ENCODE measurements around the gene FBLN2.

FBLN2 gene

DNA sequence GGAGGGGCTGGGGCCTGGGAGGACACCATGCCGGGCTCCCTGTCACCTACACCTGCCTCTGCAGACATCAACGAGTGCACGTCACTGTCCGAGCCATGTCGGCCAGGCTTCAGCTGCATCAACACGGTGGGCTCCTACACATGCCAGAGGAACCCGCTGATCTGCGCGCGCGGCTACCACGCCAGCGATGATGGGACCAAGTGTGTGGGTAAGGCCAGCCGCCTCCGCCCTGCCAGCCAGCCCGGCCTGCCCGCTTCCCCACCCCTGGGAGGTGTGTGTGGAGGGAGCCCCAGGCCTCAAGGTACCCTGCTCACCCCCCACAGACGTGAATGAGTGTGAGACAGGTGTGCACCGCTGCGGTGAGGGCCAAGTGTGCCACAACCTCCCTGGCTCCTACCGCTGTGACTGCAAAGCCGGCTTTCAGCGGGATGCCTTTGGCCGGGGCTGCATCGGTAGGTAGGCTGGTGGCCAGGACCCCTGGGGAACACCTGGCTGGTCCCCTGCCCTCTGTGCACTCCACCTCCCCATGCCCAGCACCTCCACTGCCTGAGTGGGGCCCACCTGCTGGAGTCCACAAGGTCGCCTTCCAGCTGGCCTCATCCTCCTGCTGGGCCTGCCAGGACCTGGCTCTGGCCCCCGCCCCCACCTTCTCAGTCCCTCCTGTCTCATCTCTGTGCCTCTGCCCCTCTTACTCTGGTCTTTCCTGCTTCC, 80.1 kb downstream of the FBLN2 start:
- peak overlapping the region in 1 of 2 experiments; percentile 29 for H3K14ac ChIP-seq (ENCODE audit: low read length in 2 of 2)
- H2BK120ac ChIP-seq (ENCODE audit: low read depth, low read length), result no peak overlapping the region
- H3K36me3 ChIP-seq (ENCODE audit: control insufficient read depth in 1 of 2, insufficient read depth in 2 of 2, low read depth in 1 of 2, low read length in 2 of 2), result peaks cover 0 to 96% of the 10 kb centered on the region in 2 experiments
- H2BK12ac ChIP-seq (ENCODE audit: low read length in 2 of 2), result no peak overlapping the region
- no peaks in the 10 kb centered on the region for H3K27me3 ChIP-seq (ENCODE audit: control insufficient read depth in 1 of 2, insufficient read depth in 1 of 2, low read length in 2 of 2)
- no peaks in the 10 kb centered on the region for H3K4me1 ChIP-seq (ENCODE audit: control insufficient read depth, insufficient read depth, low read depth, low read length)
- no peak overlapping the region for H3K23ac ChIP-seq (ENCODE audit: low read length in 2 of 2)
- no peak overlapping the region for H3K27ac ChIP-seq (ENCODE audit: low read length, poor library complexity, severe bottlenecking)
- no peak overlapping the region for H4K8ac ChIP-seq (ENCODE audit: low read length)
- H3K4ac ChIP-seq (ENCODE audit: low read depth in 1 of 2, low read length in 2 of 2), result no peak overlapping the region
- no peak overlapping the region for H4K91ac ChIP-seq (ENCODE audit: low read length)
- no peaks in the 10 kb centered on the region for H3K79me1 ChIP-seq (replicated peaks; ENCODE audit: low read length, poor library complexity, severe bottlenecking)
- no peak overlapping the region for H2AFZ ChIP-seq (ENCODE audit: low read depth, low read length)
- WGBS, result 93% methylated on average over 25 of the region's 27 CpGs
- no peak overlapping the region for H2BK15ac ChIP-seq (ENCODE audit: low read depth, poor library complexity, severe bottlenecking)
- H2BK5ac ChIP-seq (ENCODE audit: low read depth, low read length, poor library complexity, severe bottlenecking), result no peak overlapping the region
- no peak overlapping the region for H3K9ac ChIP-seq (ENCODE audit: low read length)
- H3K9me3 ChIP-seq (ENCODE audit: control insufficient read depth, low read length), result no peaks in the 10 kb centered on the region
- no peak overlapping the region for H3K4me2 ChIP-seq (ENCODE audit: low read length, poor library complexity, severe bottlenecking)
- peak overlapping the region in 1 of 2 experiments; percentile 7 for H3K4me3 ChIP-seq (ENCODE audit: insufficient read depth in 1 of 2, low read depth in 1 of 2, low read length in 2 of 2)
- no peak for DNase-seq
- H3K18ac ChIP-seq (ENCODE audit: low read depth in 1 of 2, low read length in 2 of 2), result no peak overlapping the region
- no peak overlapping the region for H2AK5ac ChIP-seq (ENCODE audit: low read length, severe bottlenecking)

DNA sequence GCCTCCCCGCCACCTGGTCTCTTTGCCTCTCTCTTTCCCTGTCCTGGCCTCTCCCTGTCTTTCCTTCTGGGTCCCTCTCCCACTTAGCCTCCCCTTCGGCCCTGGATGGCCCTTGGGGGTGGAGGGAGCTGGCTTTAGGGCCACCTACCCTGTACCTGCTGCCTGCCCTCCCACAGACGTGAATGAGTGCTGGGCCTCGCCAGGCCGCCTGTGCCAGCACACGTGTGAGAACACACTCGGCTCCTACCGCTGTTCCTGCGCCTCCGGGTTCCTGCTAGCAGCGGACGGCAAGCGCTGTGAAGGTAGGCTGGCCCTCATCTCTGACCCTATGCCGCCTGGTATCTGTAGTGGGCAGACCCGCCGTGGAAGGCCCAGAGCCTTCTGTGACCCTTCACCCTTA, 80.7 kb downstream of the FBLN2 start:
- Histone ChIP-seq H2BK15ac (ENCODE audit: low read depth, poor library complexity, severe bottlenecking) (no peak overlapping the region), H2BK12ac (ENCODE audit: low read length in 2 of 2) (no peak overlapping the region), H3K4ac (ENCODE audit: low read depth in 1 of 2, low read length in 2 of 2) (no peak overlapping the region), H3K27ac (ENCODE audit: low read length, poor library complexity, severe bottlenecking) (no peak overlapping the region), H2BK120ac (ENCODE audit: low read depth, low read length) (no peak overlapping the region), H2BK5ac (ENCODE audit: low read depth, low read length, poor library complexity, severe bottlenecking) (no peak overlapping the region), H3K4me1 (ENCODE audit: control insufficient read depth, insufficient read depth, low read depth, low read length) (no peaks in the 10 kb centered on the region), H3K9me3 (ENCODE audit: control insufficient read depth, low read length) (no peaks in the 10 kb centered on the region), H3K14ac (ENCODE audit: low read length in 2 of 2) (no peak overlapping the region), H3K27me3 (ENCODE audit: control insufficient read depth in 1 of 2, insufficient read depth in 1 of 2, low read length in 2 of 2) (no peaks in the 10 kb centered on the region), H3K4me3 (ENCODE audit: insufficient read depth in 1 of 2, low read depth in 1 of 2, low read length in 2 of 2) (no peak overlapping the region), H3K36me3 (ENCODE audit: control insufficient read depth in 1 of 2, insufficient read depth in 2 of 2, low read depth in 1 of 2, low read length in 2 of 2) (peaks cover 0 to 96% of the 10 kb centered on the region in 2 experiments), H3K4me2 (ENCODE audit: low read length, poor library complexity, severe bottlenecking) (no peak overlapping the region), H2AK5ac (ENCODE audit: low read length, severe bottlenecking) (no peak overlapping the region), H3K23ac (ENCODE audit: low read length in 2 of 2) (no peak overlapping the region), H2AFZ (ENCODE audit: low read depth, low read length) (no peak overlapping the region), H4K91ac (ENCODE audit: low read length) (no peak overlapping the region), H3K9ac (ENCODE audit: low read length) (no peak overlapping the region), H3K18ac (ENCODE audit: low read depth in 1 of 2, low read length in 2 of 2) (no peak overlapping the region), H4K8ac (ENCODE audit: low read length) (no peak overlapping the region), H3K79me1 (replicated peaks; ENCODE audit: low read length, poor library complexity, severe bottlenecking) (no peaks in the 10 kb centered on the region)
- WGBS, result 90% methylated on average over 16 of the region's 16 CpGs
- no peak for DNase-seq

DNA sequence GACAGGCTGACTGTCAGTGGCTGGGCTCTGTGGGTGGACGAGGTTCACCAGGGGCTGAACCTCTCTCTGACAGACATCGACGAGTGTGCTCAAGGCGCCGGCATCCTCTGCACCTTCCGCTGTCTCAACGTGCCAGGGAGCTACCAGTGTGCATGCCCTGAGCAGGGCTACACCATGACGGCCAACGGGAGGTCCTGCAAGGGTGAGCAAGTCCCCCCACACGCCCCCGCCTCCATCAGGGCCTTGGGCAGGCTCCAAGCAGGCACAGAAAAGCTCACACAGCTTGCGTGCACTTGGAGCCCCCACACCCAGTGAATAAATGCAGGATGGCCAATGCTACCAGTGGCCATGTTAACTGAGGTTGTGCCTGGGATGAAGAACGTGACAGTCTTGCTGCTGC, 82.3 kb downstream of the FBLN2 start:
- no peak for DNase-seq
- 80% methylated on average over 13 of the region's 13 CpGs for WGBS
- no peak overlapping the region for H4K91ac ChIP-seq (ENCODE audit: low read length)
- no peak overlapping the region for H2AFZ ChIP-seq (ENCODE audit: low read depth, low read length)
- no peak overlapping the region for H3K4me2 ChIP-seq (ENCODE audit: low read length, poor library complexity, severe bottlenecking)
- no peak overlapping the region for H3K9ac ChIP-seq (ENCODE audit: low read length)
- H3K14ac ChIP-seq (ENCODE audit: low read length in 2 of 2), result no peak overlapping the region
- no peak overlapping the region for H2BK120ac ChIP-seq (ENCODE audit: low read depth, low read length)
- H2BK12ac ChIP-seq (ENCODE audit: low read length in 2 of 2), result no peak overlapping the region
- H2AK5ac ChIP-seq (ENCODE audit: low read length, severe bottlenecking), result no peak overlapping the region
- H3K4ac ChIP-seq (ENCODE audit: low read depth in 1 of 2, low read length in 2 of 2), result no peak overlapping the region
- H3K4me3 ChIP-seq (ENCODE audit: insufficient read depth in 1 of 2, low read depth in 1 of 2, low read length in 2 of 2), result no peak overlapping the region
- no peaks in the 10 kb centered on the region for H3K9me3 ChIP-seq (ENCODE audit: control insufficient read depth, low read length)
- H2BK15ac ChIP-seq (ENCODE audit: low read depth, poor library complexity, severe bottlenecking), result no peak overlapping the region
- H3K27ac ChIP-seq (ENCODE audit: low read length, poor library complexity, severe bottlenecking), result no peak overlapping the region
- H3K18ac ChIP-seq (ENCODE audit: low read depth in 1 of 2, low read length in 2 of 2), result no peak overlapping the region
- no peak overlapping the region for H3K23ac ChIP-seq (ENCODE audit: low read length in 2 of 2)
- H2BK5ac ChIP-seq (ENCODE audit: low read depth, low read length, poor library complexity, severe bottlenecking), result no peak overlapping the region
- H3K27me3 ChIP-seq (ENCODE audit: control insufficient read depth in 1 of 2, insufficient read depth in 1 of 2, low read length in 2 of 2), result peaks cover 0 to under 1% of the 10 kb centered on the region in 2 experiments
- H3K4me1 ChIP-seq (ENCODE audit: control insufficient read depth, insufficient read depth, low read depth, low read length), result no peaks in the 10 kb centered on the region
- H3K79me1 ChIP-seq (replicated peaks; ENCODE audit: low read length, poor library complexity, severe bottlenecking), result no peaks in the 10 kb centered on the region
- no peak overlapping the region for H4K8ac ChIP-seq (ENCODE audit: low read length)
- H3K36me3 ChIP-seq (ENCODE audit: control insufficient read depth in 1 of 2, insufficient read depth in 2 of 2, low read depth in 1 of 2, low read length in 2 of 2), result peaks cover 0 to 98% of the 10 kb centered on the region in 2 experiments

DNA sequence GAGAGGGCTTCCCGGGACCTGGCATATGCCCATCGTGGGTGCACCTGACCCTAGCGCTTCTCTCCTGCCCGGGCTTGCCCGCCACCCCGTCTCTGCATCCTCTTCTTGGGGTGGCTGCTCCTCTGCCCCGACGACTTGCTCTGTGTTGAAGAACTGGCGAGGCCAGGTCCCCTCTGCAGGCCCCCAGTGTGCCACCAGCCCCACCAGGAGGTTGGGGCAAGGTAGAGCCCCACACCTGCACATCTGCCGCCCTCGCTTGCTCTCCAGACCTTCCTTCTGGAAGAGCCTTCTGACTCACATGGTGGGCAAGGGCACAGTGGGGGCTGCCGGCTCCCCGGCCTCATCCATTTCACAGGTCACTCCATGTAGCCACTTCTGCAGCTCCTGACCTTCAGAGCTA, 84.3 kb downstream of the FBLN2 start:
- H3K36me3 ChIP-seq (ENCODE audit: control insufficient read depth in 1 of 2, insufficient read depth in 2 of 2, low read depth in 1 of 2, low read length in 2 of 2), result peaks cover 0 to 100% of the 10 kb centered on the region in 2 experiments
- H3K4me2 ChIP-seq (ENCODE audit: low read length, poor library complexity, severe bottlenecking), result no peak overlapping the region
- no peak overlapping the region for H2BK15ac ChIP-seq (ENCODE audit: low read depth, poor library complexity, severe bottlenecking)
- H2BK120ac ChIP-seq (ENCODE audit: low read depth, low read length), result no peak overlapping the region
- WGBS, result 93% methylated on average over 13 of the region's 13 CpGs
- H3K9me3 ChIP-seq (ENCODE audit: control insufficient read depth, low read length), result no peaks in the 10 kb centered on the region
- no peak overlapping the region for H2AFZ ChIP-seq (ENCODE audit: low read depth, low read length)
- H3K14ac ChIP-seq (ENCODE audit: low read length in 2 of 2), result no peak overlapping the region
- no peaks in the 10 kb centered on the region for H3K4me1 ChIP-seq (ENCODE audit: control insufficient read depth, insufficient read depth, low read depth, low read length)
- H4K91ac ChIP-seq (ENCODE audit: low read length), result no peak overlapping the region
- no peak overlapping the region for H2AK5ac ChIP-seq (ENCODE audit: low read length, severe bottlenecking)
- no peak overlapping the region for H2BK5ac ChIP-seq (ENCODE audit: low read depth, low read length, poor library complexity, severe bottlenecking)
- no peak for DNase-seq
- H3K4ac ChIP-seq (ENCODE audit: low read depth in 1 of 2, low read length in 2 of 2), result no peak overlapping the region
- H3K4me3 ChIP-seq (ENCODE audit: insufficient read depth in 1 of 2, low read depth in 1 of 2, low read length in 2 of 2), result no peak overlapping the region
- no peaks in the 10 kb centered on the region for H3K79me1 ChIP-seq (replicated peaks; ENCODE audit: low read length, poor library complexity, severe bottlenecking)
- H3K23ac ChIP-seq (ENCODE audit: low read length in 2 of 2), result no peak overlapping the region
- no peak overlapping the region for H3K18ac ChIP-seq (ENCODE audit: low read depth in 1 of 2, low read length in 2 of 2)
- no peak overlapping the region for H2BK12ac ChIP-seq (ENCODE audit: low read length in 2 of 2)
- H3K27ac ChIP-seq (ENCODE audit: low read length, poor library complexity, severe bottlenecking), result no peak overlapping the region
- peaks cover 0 to 11% of the 10 kb centered on the region in 2 experiments for H3K27me3 ChIP-seq (ENCODE audit: control insufficient read depth in 1 of 2, insufficient read depth in 1 of 2, low read length in 2 of 2)
- H4K8ac ChIP-seq (ENCODE audit: low read length), result no peak overlapping the region
- no peak overlapping the region for H3K9ac ChIP-seq (ENCODE audit: low read length)

Data from mesenchymal stem cell (in vitro differentiated cells and primary cell).